Measurements from ENCODE around the gene DNPEP. TPM values are rescaled to one million over a fixed set of nuclear protein-coding genes. Genes with fewer than 3 reads are reported as not detected.

DNPEP gene
- total RNA-seq, 3 donors from 2014 or later: 75.7 to 127 (median 125) TPM

DNA sequence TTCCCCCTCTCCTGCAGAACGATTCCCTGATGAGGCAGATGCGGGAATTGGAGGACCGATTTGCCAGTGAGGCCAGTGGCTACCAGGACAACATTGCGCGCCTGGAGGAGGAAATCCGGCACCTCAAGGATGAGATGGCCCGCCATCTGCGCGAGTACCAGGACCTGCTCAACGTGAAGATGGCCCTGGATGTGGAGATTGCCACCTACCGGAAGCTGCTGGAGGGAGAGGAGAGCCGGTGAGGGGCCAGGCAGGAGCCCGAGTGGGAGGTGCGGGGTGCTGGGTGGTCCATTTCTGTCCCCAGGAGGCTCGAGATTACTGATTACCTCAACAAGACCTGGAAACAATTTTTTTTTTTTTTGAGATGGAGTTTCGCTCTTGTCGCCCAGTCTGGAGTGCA, 33.6 kb upstream of the DNPEP start:
- no peak for DNase-seq
- intact Hi-C loops (cut with DNase I, micrococcal nuclease): no loop called here
- Histone ChIP-seq H3K9me3 (no peaks in the 10 kb centered on the region), H3K4me1 (ENCODE audit: low read depth) (peaks cover 10% of the 10 kb centered on the region), H3K36me3 (ENCODE audit: low read depth) (no peaks in the 10 kb centered on the region), H3K4me3 (no peak overlapping the region)
- TF ChIP-seq CTCF (IDR thresholded peaks at IDR 0.05): no peak
- ATAC-seq: no peak

GRCh38 chr2:219420687-219421086, 33.0 kb upstream of the DNPEP start:
- TF ChIP-seq CTCF (IDR thresholded peaks at IDR 0.05): no peak
- no peak overlapping the region for H3K4me3 ChIP-seq
- no peak for DNase-seq
- no peaks in the 10 kb centered on the region for H3K9me3 ChIP-seq
- no peaks in the 10 kb centered on the region for H3K36me3 ChIP-seq (ENCODE audit: low read depth)
- no peak for ATAC-seq
- intact Hi-C loops (cut with DNase I, micrococcal nuclease): no loop called here
- H3K4me1 ChIP-seq (ENCODE audit: low read depth): peaks cover 10% of the 10 kb centered on the region

DNA sequence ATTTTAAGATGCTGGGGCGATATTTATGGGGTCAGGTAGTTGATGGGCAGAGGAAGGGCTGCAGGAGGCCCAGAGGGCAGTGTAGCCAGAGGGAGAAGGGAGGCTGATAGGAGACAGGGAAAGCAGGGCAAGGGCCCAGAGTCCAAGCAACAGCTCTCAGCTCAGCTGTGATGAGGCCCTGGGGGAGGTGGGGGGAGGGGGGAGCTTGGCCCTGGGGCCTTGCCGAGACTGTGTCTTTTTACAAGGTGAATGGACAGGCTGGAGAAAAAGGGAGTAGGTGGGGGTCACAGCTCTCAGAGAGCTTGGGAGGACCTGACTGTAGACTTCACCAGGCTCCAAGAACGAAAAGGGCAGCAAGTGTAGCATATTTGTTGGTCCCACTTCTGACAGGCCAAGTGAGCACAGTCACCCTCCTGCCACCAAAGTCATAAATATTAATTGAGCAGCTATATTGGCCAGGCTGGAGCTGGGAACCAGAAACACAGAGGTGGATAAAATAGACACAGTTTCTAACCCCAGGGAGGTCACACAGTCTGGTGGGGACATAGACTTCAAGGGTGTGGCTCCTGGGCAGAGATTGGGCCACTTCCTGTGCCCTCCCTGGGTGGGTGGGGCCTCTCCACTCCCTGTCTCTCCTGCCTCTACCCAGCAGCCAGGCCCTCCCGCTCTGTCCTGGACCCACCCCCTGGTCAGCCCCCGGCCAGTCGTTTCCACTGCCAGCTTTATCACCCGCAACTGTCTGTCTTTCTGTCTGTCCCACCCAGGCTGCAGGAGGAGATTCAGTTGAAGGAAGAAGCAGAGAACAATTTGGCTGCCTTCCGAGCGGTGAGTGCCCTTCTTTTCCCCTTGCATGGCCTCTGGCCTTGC, 31.9 kb upstream of the DNPEP start:
- H3K36me3 ChIP-seq (ENCODE audit: low read depth): no peaks in the 10 kb centered on the region
- H3K4me3 ChIP-seq: no peak overlapping the region
- H3K4me1 ChIP-seq (ENCODE audit: low read depth): peaks cover 10% of the 10 kb centered on the region
- TF ChIP-seq CTCF (IDR thresholded peaks at IDR 0.05): no peak
- H3K9me3 ChIP-seq: no peaks in the 10 kb centered on the region
- DNase-seq (no peak), ATAC-seq (peak; percentile 64)
- intact Hi-C loops (cut with DNase I, micrococcal nuclease): loop anchor here in 1 of 2 donors (5.0 kb wide), 1 partner anchor 33 kb away; no protein-coding TSS in a partner anchor

DNA sequence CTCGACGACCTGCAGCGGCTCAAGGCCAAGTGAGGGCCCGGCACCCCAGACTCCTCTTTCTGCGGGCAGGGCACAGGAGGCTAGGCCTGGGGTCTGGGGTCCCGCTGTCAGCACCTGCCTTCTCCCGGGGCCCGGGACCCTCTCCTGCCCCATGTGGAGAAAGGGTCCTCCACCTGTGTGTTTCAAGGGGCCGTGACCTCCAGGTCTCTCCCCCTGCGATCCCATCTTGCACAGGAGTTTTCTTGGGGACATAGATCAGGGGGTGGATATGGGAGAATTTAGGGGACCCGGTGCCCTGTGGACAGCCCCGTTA, 31.3 kb upstream of the DNPEP start:
- H3K4me3 ChIP-seq: no peak overlapping the region
- DNase-seq: no peak
- no peaks in the 10 kb centered on the region for H3K9me3 ChIP-seq
- H3K4me1 ChIP-seq (ENCODE audit: low read depth): peaks cover 10% of the 10 kb centered on the region
- no peaks in the 10 kb centered on the region for H3K36me3 ChIP-seq (ENCODE audit: low read depth)
- ATAC-seq: no peak
- no peak for TF ChIP-seq CTCF (IDR thresholded peaks at IDR 0.05)
- intact Hi-C loops (cut with DNase I, micrococcal nuclease): loop anchor here in 1 of 2 donors (5.0 kb wide), 1 partner anchor 33 kb away; no protein-coding TSS in a partner anchor

DNA sequence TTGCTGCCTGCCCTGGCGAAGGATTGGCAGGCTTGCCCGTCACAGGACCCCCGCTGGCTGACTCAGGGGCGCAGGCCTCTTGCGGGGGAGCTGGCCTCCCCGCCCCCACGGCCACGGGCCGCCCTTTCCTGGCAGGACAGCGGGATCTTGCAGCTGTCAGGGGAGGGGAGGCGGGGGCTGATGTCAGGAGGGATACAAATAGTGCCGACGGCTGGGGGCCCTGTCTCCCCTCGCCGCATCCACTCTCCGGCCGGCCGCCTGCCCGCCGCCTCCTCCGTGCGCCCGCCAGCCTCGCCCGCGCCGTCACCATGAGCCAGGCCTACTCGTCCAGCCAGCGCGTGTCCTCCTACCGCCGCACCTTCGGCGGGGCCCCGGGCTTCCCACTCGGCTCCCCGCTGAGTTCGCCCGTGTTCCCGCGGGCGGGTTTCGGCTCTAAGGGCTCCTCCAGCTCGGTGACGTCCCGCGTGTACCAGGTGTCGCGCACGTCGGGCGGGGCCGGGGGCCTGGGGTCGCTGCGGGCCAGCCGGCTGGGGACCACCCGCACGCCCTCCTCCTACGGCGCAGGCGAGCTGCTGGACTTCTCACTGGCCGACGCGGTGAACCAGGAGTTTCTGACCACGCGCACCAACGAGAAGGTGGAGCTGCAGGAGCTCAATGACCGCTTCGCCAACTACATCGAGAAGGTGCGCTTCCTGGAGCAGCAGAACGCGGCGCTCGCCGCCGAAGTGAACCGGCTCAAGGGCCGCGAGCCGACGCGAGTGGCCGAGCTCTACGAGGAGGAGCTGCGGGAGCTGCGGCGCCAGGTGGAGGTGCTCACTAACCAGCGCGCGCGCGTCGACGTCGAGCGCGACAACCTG, 30.7 kb upstream of the DNPEP start, which contains the start of gene DES:
Gene DES (plus strand): TSS at position 223 of the 857 bp plus-strand sequence. CDS start 86 bp downstream, at position 309.
- H3K9me3 ChIP-seq: no peaks in the 10 kb centered on the region
- no peak for DNase-seq
- intact Hi-C loops (cut with DNase I, micrococcal nuclease): loop anchor here in 1 of 2 donors (5.0 kb wide), 1 partner anchor 34 kb away; no protein-coding TSS in a partner anchor
- peak; percentile 49 for ATAC-seq
- no peaks in the 10 kb centered on the region for H3K36me3 ChIP-seq (ENCODE audit: low read depth)
- peaks cover 10% of the 10 kb centered on the region for H3K4me1 ChIP-seq (ENCODE audit: low read depth)
- no peak within 1 kb of the TSS for H3K4me3 ChIP-seq
- no peak for TF ChIP-seq CTCF (IDR thresholded peaks at IDR 0.05)
